ENCODE measurements around the gene MADD. TPM values are rescaled to one million over a fixed set of nuclear protein-coding genes. Genes with fewer than 3 reads are reported as not detected.

The MADD gene
- total and polyA plus RNA-seq, 2 donors (not counting 3 experiments of a cell fraction or from before 2014, with no cell fraction given), result 35.3 to 36.8 TPM

DNA sequence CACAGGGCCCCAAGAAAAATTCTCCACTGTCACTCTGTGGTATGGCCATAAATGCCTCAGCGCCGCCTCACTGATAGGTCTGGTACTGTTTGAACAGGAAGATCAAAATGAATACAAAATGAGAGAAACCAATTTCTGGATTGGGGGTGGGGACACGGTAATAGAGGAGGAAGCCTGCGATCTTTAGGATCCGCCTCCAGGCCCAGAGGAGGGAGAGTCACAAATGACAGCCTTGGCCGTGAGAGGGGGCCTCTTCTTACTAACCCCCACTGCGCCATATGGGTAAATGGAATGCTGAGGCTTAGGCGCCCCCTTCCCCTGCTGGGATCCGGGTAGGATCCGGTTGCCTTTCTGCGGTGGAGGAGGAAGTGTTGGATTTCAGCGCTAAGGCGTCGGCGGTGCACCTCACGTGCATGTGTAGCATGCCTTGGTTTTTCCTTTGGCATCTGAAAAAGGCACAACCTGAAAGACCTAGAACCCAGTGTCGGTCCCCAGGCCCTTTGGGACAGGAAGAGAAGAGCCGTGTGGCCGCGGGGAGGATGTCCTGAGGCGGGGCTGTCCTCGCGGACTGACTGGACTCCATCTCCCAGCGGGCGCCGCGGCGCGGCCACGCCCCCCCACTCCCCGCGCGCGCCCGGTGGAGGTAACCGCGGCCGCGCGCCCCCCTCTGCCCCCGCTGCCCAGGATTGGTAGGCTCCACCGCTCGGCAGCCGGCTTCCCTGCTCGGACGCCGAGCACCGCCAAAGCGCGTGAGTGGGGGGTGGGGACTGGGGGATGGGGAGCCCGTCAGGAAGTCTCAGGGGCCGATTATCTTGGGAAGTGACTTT lies 718 bp upstream of the MADD start:
- peak overlapping the region; percentile 66 to 93 (median 70) for H3K4me3 ChIP-seq (replicated peaks in 1 of 3; ENCODE audit: insufficient read depth in 1 of 3, low read depth in 1 of 3, low read length in 3 of 3)
- peaks cover 37% of the 10 kb centered on the region for H3K4me1 ChIP-seq (ENCODE audit: control insufficient read depth, extremely low read depth, insufficient read depth, low read length)
- H3K27ac ChIP-seq (ENCODE audit: insufficient read depth, low read depth, low read length), result peak overlapping the region; percentile 76
- peaks cover 25% of the 10 kb centered on the region for H3K79me2 ChIP-seq (ENCODE audit: control insufficient read depth, insufficient read depth, low read length)
- ChIA-PET CTCF (interaction anchor here (0.7 to 1.8 kb wide), 5 partner anchors 10 to 89 kb away, joined by 3 to 7 read pairs (median 5); partner anchors contain the start of genes ACP2 and NR1H3), POLR2A (interaction anchor here (1.0 kb wide), 1 partner anchor 55 kb away, joined by 11 read pairs; the partner anchor contains the start of gene DDB2)
- no peaks in the 10 kb centered on the region for H3K9me3 ChIP-seq (replicated peaks; ENCODE audit: control insufficient read depth, insufficient read depth, low read length)
- peak overlapping the region; percentile 91 for H2AFZ ChIP-seq (ENCODE audit: low read depth, low read length)
- intact Hi-C loops (cut with micrococcal nuclease), result loop anchor here (1.0 to 5.0 kb wide), 4 partner anchors 20 to 138 kb away; partner anchors contain the start of genes DDB2 and SLC39A13
- no peaks in the 10 kb centered on the region for H4K20me1 ChIP-seq (replicated peaks; ENCODE audit: control insufficient read depth, extremely low read depth, insufficient read depth, low read length)
- no peaks in the 10 kb centered on the region for H3K36me3 ChIP-seq (ENCODE audit: control insufficient read depth in 2 of 2, extremely low read depth in 1 of 2, insufficient read depth in 2 of 2, low read length in 2 of 2)
- TF ChIP-seq JUN (IDR thresholded peaks at IDR 0.05; ENCODE audit: borderline replicate concordance, insufficient read depth, insufficient read length, low read depth) (no peak), POLR2A (IDR thresholded peaks at IDR 0.05; ENCODE audit: low read depth, low read length) (peak; percentile 8)
- peak overlapping the region; percentile 79 for H3K9ac ChIP-seq (replicated peaks; ENCODE audit: extremely low read depth, insufficient read depth, low read length)
- no peaks in the 10 kb centered on the region for H3K27me3 ChIP-seq (ENCODE audit: control insufficient read depth in 2 of 2, insufficient read depth in 2 of 2, low read length in 2 of 2)
- DNase-seq (ENCODE audit: low read depth, low spot score), result peak; percentile 85
- peak; percentile 79 for FAIRE-seq
- H3K4me2 ChIP-seq (ENCODE audit: insufficient read depth, low read length), result peak overlapping the region; percentile 81
- no peaks in the 10 kb centered on the region for H3K9me1 ChIP-seq (replicated peaks; ENCODE audit: control insufficient read depth, extremely low read depth, insufficient read depth, low read length)
- dilution Hi-C loops (cut with MboI; ENCODE audit: extremely low pct_ligation_motif_present, low sequenced_read_pairs), result no loop called here
- BruUV-seq (replicated peaks), result TSS peak; percentile 70

DNA sequence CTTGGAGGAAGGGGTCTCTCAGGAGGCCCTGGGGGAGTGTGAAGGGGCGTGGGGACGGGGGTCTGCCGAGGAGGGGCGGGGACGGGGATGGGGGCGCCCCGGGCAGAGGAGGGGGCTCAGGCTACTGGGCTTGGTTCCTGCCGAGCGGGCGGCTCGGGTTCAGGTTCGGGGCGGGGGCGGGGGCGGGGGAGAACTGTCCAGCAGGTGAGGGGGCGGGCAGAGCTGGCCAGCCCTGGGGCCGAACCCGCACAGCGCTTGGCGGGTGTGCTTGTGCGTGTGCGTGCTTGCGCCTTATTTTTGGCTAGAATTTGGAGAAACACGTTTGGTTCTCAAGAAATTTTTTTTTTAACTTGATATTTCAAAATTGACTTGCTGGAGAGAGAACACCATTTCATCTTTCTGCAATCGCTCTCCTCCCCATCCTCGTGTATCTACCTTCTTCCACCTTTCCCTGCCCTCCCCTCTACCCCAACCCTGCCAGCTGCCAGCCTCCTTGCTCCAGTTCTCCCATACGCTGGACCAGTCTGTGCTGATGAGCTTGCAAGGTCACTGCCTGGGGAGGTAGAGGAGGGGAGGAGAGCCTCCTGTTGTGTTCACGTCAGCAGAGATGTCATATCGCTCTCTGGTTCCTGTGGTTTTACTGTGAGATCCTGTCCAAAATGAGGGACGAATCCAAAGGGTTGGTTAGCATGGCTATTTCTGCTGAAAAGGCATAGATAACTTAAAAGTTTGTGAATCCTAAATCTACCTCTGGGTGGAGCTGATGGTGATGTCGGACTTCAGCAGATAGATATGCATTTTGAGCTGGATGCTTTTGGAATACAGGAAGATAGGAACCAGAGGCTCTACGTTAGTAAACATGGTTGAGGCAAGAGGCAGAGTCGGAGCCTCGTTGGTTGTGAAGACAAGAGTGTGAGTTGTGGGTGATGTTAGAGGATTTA lies 668 bp downstream of the MADD start:
- intact Hi-C loops (cut with micrococcal nuclease) (loop anchor here (1.0 kb wide), 1 partner anchor 85 kb away; no protein-coding TSS in a partner anchor), dilution Hi-C loops (cut with MboI; ENCODE audit: extremely low pct_ligation_motif_present, low sequenced_read_pairs) (no loop called here)
- Histone ChIP-seq H3K9me1 (replicated peaks; ENCODE audit: control insufficient read depth, extremely low read depth, insufficient read depth, low read length) (no peaks in the 10 kb centered on the region), H3K36me3 (ENCODE audit: control insufficient read depth in 2 of 2, extremely low read depth in 1 of 2, insufficient read depth in 2 of 2, low read length in 2 of 2) (peaks cover 0 to 9% of the 10 kb centered on the region in 2 experiments), H3K9me3 (replicated peaks; ENCODE audit: control insufficient read depth, insufficient read depth, low read length) (no peaks in the 10 kb centered on the region), H4K20me1 (replicated peaks; ENCODE audit: control insufficient read depth, extremely low read depth, insufficient read depth, low read length) (no peaks in the 10 kb centered on the region), H3K4me1 (ENCODE audit: control insufficient read depth, extremely low read depth, insufficient read depth, low read length) (peaks cover 27% of the 10 kb centered on the region), H3K79me2 (ENCODE audit: control insufficient read depth, insufficient read depth, low read length) (peaks cover 25% of the 10 kb centered on the region), H3K27me3 (ENCODE audit: control insufficient read depth in 2 of 2, insufficient read depth in 2 of 2, low read length in 2 of 2) (no peaks in the 10 kb centered on the region), H2AFZ (ENCODE audit: low read depth, low read length) (peak overlapping the region; percentile 63), H3K4me2 (ENCODE audit: insufficient read depth, low read length) (peak overlapping the region; percentile 68), H3K27ac (ENCODE audit: insufficient read depth, low read depth, low read length) (peak overlapping the region; percentile 74), H3K9ac (replicated peaks; ENCODE audit: extremely low read depth, insufficient read depth, low read length) (peak overlapping the region; percentile 79), H3K4me3 (replicated peaks in 1 of 3; ENCODE audit: insufficient read depth in 1 of 3, low read depth in 1 of 3, low read length in 3 of 3) (peak overlapping the region; percentile 70 to 93 (median 73))
- TF ChIP-seq, protein P1, sequence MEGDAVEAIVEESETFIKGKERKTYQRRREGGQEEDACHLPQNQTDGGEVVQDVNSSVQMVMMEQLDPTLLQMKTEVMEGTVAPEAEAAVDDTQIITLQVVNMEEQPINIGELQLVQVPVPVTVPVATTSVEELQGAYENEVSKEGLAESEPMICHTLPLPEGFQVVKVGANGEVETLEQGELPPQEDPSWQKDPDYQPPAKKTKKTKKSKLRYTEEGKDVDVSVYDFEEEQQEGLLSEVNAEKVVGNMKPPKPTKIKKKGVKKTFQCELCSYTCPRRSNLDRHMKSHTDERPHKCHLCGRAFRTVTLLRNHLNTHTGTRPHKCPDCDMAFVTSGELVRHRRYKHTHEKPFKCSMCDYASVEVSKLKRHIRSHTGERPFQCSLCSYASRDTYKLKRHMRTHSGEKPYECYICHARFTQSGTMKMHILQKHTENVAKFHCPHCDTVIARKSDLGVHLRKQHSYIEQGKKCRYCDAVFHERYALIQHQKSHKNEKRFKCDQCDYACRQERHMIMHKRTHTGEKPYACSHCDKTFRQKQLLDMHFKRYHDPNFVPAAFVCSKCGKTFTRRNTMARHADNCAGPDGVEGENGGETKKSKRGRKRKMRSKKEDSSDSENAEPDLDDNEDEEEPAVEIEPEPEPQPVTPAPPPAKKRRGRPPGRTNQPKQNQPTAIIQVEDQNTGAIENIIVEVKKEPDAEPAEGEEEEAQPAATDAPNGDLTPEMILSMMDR (IDR thresholded peaks at IDR 0.05; ENCODE audit: extremely low read depth in 1 of 2, insufficient read depth in 1 of 2, low read depth in 1 of 2, low read length in 2 of 2), result no peak
- TF ChIP-seq EZH2 (IDR thresholded peaks at IDR 0.05; ENCODE audit: borderline replicate concordance, low read depth, low read length, severe bottlenecking), result no peak
- no peak for TF ChIP-seq POLR2AphosphoS5 (IDR thresholded peaks at IDR 0.05; ENCODE audit: insufficient read depth, low read depth, low read length)
- no peak for TF ChIP-seq MYC (IDR thresholded peaks at IDR 0.05; ENCODE audit: low read depth, low read length)
- TF ChIP-seq, protein P2, sequence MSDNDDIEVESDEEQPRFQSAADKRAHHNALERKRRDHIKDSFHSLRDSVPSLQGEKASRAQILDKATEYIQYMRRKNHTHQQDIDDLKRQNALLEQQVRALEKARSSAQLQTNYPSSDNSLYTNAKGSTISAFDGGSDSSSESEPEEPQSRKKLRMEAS (IDR thresholded peaks at IDR 0.05; ENCODE audit: insufficient read depth, insufficient read length), result no peak
- TF ChIP-seq GATA2 (IDR thresholded peaks at IDR 0.05; ENCODE audit: insufficient read depth, insufficient read length, low read depth, low read length), result no peak
- no peak for TF ChIP-seq FOS (IDR thresholded peaks at IDR 0.05; ENCODE audit: borderline replicate concordance, insufficient read depth, low read length)
- POLR2A ChIA-PET, result interaction anchor here (0.6 to 1.0 kb wide), 3 partner anchors 22 to 56 kb away, joined by 3 to 11 read pairs (median 3); partner anchors contain the start of genes ACP2 and DDB2
- FAIRE-seq (peak; percentile 75), DNase-seq (ENCODE audit: low read depth, low spot score) (peak; percentile 26)
- CTCF ChIA-PET, result interaction anchor here (0.9 to 4.9 kb wide), 8 partner anchors 12 to 142 kb away, joined by 3 to 25 read pairs (median 5); partner anchors contain the start of genes ACP2 and NR1H3
- BruUV-seq (replicated peaks), result TSS peak; percentile 19

Data from endothelial cell of umbilical vein (primary cell).